ENCODE measurements around the gene COL27A1. TPM values are rescaled to one million over a fixed set of nuclear protein-coding genes. Genes with fewer than 3 reads are reported as not detected.

COL27A1 gene
- polyA plus RNA-seq, 1 of the 3 experiments (the other 2 are of a cell fraction): 8.7 TPM

GRCh38 chr9:114266969-114267368 lies 111.6 kb downstream of the COL27A1 start:
- no peaks in the 10 kb centered on the region for H3K9me2 ChIP-seq
- H3K4me2 ChIP-seq: no peak overlapping the region
- no peaks in the 10 kb centered on the region for H3K36me3 ChIP-seq (replicated peaks in 1 of 2; ENCODE audit: control insufficient read depth in 1 of 2, insufficient read depth in 2 of 2, low read length in 1 of 2)
- peaks cover 0 to 3% of the 10 kb centered on the region in 2 experiments; a peak in 1 of 4 replicates for H3K4me1 ChIP-seq (ENCODE audit: control insufficient read depth in 1 of 2, insufficient read depth in 2 of 2, low read depth in 1 of 2, low read length in 1 of 2)
- CTCF ChIA-PET: interaction anchor here (0.6 to 16.3 kb wide), 7 partner anchors 23 to 1013 kb away, joined by 3 to 186 read pairs (median 57); partner anchors contain the start of gene COL27A1
- no peak overlapping the region for H3K27ac ChIP-seq (ENCODE audit: low read depth in 2 of 2, low read length in 1 of 2)
- no peak for DNase-seq
- no peaks in the 10 kb centered on the region for H3K9me3 ChIP-seq
- no peak overlapping the region for H3K4me3 ChIP-seq (ENCODE audit: low read depth in 2 of 2, low read length in 1 of 2)
- no peaks in the 10 kb centered on the region for H3K79me2 ChIP-seq (ENCODE audit: insufficient read depth)
- no peak overlapping the region for H3K9ac ChIP-seq
- H3F3A ChIP-seq (replicated peaks; ENCODE audit: insufficient read depth): no peaks in the 10 kb centered on the region
- 94% methylated on average over 4 of the region's 6 CpGs for WGBS (ENCODE audit: low lambda C conversion rate)
- no peak overlapping the region for H2AFZ ChIP-seq (ENCODE audit: low read depth)
- TF ChIP-seq TAF1 (IDR thresholded peaks at IDR 0.05; ENCODE audit: borderline replicate concordance, low read depth, low read length): no peak
- TF ChIP-seq SIN3A (IDR thresholded peaks at IDR 0.05; ENCODE audit: borderline replicate concordance, low read depth, low read length): no peak
- TF ChIP-seq SMC3 (IDR thresholded peaks at IDR 0.05; ENCODE audit: low read depth, low read length): no peak
- TF ChIP-seq, protein P1, sequence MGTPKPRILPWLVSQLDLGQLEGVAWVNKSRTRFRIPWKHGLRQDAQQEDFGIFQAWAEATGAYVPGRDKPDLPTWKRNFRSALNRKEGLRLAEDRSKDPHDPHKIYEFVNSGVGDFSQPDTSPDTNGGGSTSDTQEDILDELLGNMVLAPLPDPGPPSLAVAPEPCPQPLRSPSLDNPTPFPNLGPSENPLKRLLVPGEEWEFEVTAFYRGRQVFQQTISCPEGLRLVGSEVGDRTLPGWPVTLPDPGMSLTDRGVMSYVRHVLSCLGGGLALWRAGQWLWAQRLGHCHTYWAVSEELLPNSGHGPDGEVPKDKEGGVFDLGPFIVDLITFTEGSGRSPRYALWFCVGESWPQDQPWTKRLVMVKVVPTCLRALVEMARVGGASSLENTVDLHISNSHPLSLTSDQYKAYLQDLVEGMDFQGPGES (IDR thresholded peaks at IDR 0.05; ENCODE audit: low read depth, low read length): no peak
- TF ChIP-seq, protein P2, sequence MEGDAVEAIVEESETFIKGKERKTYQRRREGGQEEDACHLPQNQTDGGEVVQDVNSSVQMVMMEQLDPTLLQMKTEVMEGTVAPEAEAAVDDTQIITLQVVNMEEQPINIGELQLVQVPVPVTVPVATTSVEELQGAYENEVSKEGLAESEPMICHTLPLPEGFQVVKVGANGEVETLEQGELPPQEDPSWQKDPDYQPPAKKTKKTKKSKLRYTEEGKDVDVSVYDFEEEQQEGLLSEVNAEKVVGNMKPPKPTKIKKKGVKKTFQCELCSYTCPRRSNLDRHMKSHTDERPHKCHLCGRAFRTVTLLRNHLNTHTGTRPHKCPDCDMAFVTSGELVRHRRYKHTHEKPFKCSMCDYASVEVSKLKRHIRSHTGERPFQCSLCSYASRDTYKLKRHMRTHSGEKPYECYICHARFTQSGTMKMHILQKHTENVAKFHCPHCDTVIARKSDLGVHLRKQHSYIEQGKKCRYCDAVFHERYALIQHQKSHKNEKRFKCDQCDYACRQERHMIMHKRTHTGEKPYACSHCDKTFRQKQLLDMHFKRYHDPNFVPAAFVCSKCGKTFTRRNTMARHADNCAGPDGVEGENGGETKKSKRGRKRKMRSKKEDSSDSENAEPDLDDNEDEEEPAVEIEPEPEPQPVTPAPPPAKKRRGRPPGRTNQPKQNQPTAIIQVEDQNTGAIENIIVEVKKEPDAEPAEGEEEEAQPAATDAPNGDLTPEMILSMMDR (IDR thresholded peaks at IDR 0.05): no peak
- TF ChIP-seq RCOR1 (IDR thresholded peaks at IDR 0.05; ENCODE audit: low read length): no peak
- TF ChIP-seq RFX5 (IDR thresholded peaks at IDR 0.05; ENCODE audit: low read length): no peak
- no peak for TF ChIP-seq GABPA (IDR thresholded peaks at IDR 0.05; ENCODE audit: low read depth)
- no peak for TF ChIP-seq RXRA (IDR thresholded peaks at IDR 0.05; ENCODE audit: borderline replicate concordance, low read depth)
- TF ChIP-seq MAX (IDR thresholded peaks at IDR 0.05; ENCODE audit: low read depth): no peak
- no peak for TF ChIP-seq REST (IDR thresholded peaks at IDR 0.05; ENCODE audit: low read depth, low read length)
- no peak for TF ChIP-seq MXI1 (IDR thresholded peaks at IDR 0.05; ENCODE audit: low read depth, low read length)
- no peak for TF ChIP-seq NFIC (IDR thresholded peaks at IDR 0.05; ENCODE audit: borderline replicate concordance)
- no peak for TF ChIP-seq TEAD4 (IDR thresholded peaks at IDR 0.05; ENCODE audit: borderline replicate concordance, insufficient read depth)
- no peak for TF ChIP-seq TCF12 (IDR thresholded peaks at IDR 0.05)
- no peak for TF ChIP-seq CHD2 (IDR thresholded peaks at IDR 0.05; ENCODE audit: low read length, partially characterized antibody)
- no peak for TF ChIP-seq POLR2AphosphoS5 (IDR thresholded peaks at IDR 0.05; ENCODE audit: low read depth, low read length)
- H3K27me3 ChIP-seq (ENCODE audit: insufficient read depth): no peaks in the 10 kb centered on the region
- no peaks in the 10 kb centered on the region for H4K20me1 ChIP-seq (ENCODE audit: insufficient read depth)
- POLR2A ChIA-PET: no interaction called here
